Measurements from ENCODE around the gene NR2C1. TPM values are rescaled to one million over a fixed set of nuclear protein-coding genes. Genes with fewer than 3 reads are reported as not detected.
"Not testable (repeated sequence)": the region's sequence is repeated elsewhere in the genome, so short reads cannot be mapped to it uniquely, and the experiment has no call there.

The NR2C1 gene
- total RNA-seq, 2 donors from 2014 or later = 26.4 to 34.6 TPM

DNA sequence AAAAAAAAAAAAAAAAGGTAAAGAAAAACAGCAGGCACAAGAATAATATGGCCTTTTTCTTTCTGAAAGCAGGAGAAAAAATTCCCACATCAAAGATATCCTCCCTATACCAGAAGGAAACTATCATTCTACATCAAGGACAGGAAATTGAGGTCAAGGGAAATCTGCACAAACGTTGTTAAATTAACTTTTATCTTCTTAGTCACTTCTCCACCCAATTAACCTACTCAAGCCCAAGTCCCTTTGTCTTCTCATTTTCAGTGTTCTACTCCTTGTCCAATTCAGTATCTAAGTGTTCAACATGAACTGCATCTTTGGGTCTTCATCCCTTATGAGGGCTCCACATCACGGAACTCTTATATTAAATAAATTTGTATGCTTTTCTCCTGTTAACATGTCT lies 85.6 kb downstream of the NR2C1 start:
- DNase-seq (ENCODE audit: low spot score) = no peak
- Histone ChIP-seq H3K27ac (no peak overlapping the region), H3K36me3 (peaks cover 22% of the 10 kb centered on the region), H3K27me3 (no peaks in the 10 kb centered on the region), H3K9me3 (no peaks in the 10 kb centered on the region), H3K4me1 (peaks cover 0 to 7% of the 10 kb centered on the region in 2 donors), H3K4me3 (no peak overlapping the region)
- TF ChIP-seq, protein P1, sequence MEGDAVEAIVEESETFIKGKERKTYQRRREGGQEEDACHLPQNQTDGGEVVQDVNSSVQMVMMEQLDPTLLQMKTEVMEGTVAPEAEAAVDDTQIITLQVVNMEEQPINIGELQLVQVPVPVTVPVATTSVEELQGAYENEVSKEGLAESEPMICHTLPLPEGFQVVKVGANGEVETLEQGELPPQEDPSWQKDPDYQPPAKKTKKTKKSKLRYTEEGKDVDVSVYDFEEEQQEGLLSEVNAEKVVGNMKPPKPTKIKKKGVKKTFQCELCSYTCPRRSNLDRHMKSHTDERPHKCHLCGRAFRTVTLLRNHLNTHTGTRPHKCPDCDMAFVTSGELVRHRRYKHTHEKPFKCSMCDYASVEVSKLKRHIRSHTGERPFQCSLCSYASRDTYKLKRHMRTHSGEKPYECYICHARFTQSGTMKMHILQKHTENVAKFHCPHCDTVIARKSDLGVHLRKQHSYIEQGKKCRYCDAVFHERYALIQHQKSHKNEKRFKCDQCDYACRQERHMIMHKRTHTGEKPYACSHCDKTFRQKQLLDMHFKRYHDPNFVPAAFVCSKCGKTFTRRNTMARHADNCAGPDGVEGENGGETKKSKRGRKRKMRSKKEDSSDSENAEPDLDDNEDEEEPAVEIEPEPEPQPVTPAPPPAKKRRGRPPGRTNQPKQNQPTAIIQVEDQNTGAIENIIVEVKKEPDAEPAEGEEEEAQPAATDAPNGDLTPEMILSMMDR (IDR thresholded peaks at IDR 0.05) = no peak

DNA sequence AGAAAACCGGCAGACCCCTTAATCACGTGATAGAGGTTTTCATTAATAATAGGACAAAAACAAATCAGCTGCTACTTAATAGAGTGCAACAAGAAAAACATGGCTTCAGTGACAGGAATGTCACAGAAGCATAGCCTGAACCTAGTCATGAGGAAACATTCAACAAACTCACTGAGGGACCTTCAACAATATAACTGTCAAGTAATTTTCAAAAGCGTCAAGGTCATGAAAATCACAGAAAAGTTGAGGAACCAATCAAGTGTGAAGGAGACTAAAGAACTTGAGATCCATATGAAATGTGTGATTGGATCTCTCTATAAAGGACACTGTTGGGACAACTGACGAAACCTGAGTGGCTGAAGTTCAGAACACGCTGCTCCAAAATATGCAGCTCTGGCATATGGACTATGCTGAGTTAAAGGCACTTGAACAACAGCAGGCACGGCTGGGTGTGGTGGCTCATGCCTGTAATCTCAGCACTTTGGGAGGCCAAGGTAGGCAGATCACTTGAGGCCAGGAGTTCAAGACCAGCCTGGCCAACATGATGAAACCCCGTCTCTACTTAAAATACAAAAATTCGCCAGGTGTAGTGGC lies 86.2 kb downstream of the NR2C1 start:
- H3K9me3 ChIP-seq = no peaks in the 10 kb centered on the region
- no peak overlapping the region for H3K4me3 ChIP-seq
- no peak overlapping the region for H3K27ac ChIP-seq
- peaks cover 22% of the 10 kb centered on the region for H3K36me3 ChIP-seq
- no peak for DNase-seq (ENCODE audit: low spot score)
- no peaks in the 10 kb centered on the region for H3K27me3 ChIP-seq
- H3K4me1 ChIP-seq = peaks cover 0 to 13% of the 10 kb centered on the region in 2 donors
- TF ChIP-seq, protein P1 (IDR thresholded peaks at IDR 0.05) = no peak

DNA sequence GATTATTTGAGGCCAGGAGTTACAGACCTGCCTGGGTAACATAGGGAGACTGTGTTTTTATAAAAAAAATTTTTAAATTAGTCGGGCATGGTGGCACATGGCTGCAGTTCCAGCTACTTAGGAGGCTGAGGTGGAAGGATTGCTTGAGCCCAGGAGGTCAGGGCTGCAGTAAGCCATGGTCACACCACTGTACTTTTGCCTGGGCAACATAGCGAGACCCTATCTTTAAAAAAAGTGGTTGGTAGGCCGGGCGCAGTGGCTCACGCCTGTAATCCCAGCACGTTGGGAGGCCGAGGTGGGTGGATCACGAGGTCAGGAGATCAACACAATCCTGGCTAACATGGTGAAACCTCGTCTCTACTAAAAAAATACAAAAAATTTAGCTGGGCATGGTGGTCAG lies 88.3 kb downstream of the NR2C1 start:
- DNase-seq (ENCODE audit: low spot score) = not testable (repeated sequence)

DNA sequence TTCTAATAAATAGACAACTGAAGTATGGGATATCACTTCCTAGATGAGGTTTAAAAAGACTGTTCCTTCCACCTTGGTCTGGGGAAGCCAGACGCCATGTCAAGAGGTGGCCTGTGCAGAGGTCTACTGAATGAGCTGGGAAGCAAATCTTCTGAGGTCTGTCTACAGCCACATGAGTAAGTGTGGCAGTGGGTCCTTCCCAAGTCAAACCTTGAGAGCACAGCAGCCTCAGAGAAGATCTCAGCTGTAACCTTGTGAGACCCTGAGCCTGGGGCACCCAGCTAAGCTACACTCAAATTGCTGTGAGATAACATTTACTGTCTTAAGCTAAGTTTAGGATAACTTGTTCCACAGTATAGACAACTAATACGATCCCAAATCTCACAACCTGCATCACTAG lies 90.1 kb downstream of the NR2C1 start:
- TF ChIP-seq, protein P1 (IDR thresholded peaks at IDR 0.05) = no peak
- no peaks in the 10 kb centered on the region for H3K27me3 ChIP-seq
- DNase-seq (ENCODE audit: low spot score) = no peak
- no peak overlapping the region for H3K27ac ChIP-seq
- H3K36me3 ChIP-seq = peaks cover 8% of the 10 kb centered on the region
- H3K9me3 ChIP-seq = no peaks in the 10 kb centered on the region
- no peak overlapping the region for H3K4me3 ChIP-seq
- H3K4me1 ChIP-seq = peaks cover 0 to 17% of the 10 kb centered on the region in 2 donors

More for the DNA sequence above, 88.3 kb downstream of the NR2C1 start:
- Histone ChIP-seq H3K4me1 (peaks cover 0 to 17% of the 10 kb centered on the region in 2 donors), H3K36me3 (peaks cover 10% of the 10 kb centered on the region)
- H3K4me3 ChIP-seq, H3K27me3 ChIP-seq, H3K9me3 ChIP-seq, H3K27ac ChIP-seq: not testable (repeated sequence)

DNA sequence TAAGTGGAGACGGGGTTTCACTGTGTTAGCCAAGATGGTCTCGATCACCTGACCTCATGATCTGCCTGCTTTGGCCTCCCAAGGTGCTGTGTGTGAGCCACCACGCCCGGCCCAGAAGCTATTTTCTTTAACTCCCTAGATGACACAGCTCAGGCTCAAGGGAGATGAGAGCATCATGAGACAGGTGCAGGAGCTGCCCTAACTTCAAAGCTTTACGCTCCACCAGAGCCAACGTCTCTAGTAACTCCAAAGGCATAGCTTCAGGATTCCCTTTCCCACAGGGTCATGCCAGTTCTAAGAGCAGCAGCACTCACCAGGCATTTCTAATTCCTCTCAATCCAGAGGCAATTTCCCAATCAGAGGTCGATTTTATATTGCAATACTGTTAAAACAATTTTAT lies 91.0 kb downstream of the NR2C1 start:
- Histone ChIP-seq H3K9me3 (no peaks in the 10 kb centered on the region), H3K4me3 (no peak overlapping the region), H3K4me1 (peaks cover 0 to 21% of the 10 kb centered on the region in 2 donors), H3K27me3 (no peaks in the 10 kb centered on the region), H3K27ac (no peak overlapping the region), H3K36me3 (peaks cover 5% of the 10 kb centered on the region)
- TF ChIP-seq, protein P1 (IDR thresholded peaks at IDR 0.05) = no peak
- DNase-seq (ENCODE audit: low spot score) = no peak

DNA sequence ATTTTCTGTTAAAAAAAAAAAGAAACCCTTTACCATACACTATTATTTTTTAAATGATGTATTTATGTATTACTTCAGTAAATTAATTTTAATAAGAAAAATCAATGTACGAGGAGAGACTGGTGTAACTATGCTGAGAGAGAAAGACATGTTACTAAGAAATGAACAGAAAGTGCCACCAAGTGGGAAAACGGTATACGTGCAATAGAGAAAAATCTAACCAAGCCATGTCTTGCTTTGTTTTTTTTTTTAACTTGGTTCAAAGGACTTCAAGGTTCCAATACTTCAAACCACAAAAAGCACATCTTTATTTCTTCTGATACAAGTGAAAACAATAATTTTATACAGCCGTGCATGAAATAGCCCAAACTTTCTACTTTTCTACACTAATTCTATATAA lies 92.8 kb downstream of the NR2C1 start:
- Histone ChIP-seq H3K27ac (peak overlapping the region in 1 of 2 donors; percentile 10), H3K4me1 (peaks cover 0 to 21% of the 10 kb centered on the region in 2 donors), H3K4me3 (no peak overlapping the region), H3K9me3 (no peaks in the 10 kb centered on the region), H3K27me3 (no peaks in the 10 kb centered on the region), H3K36me3 (no peaks in the 10 kb centered on the region)
- TF ChIP-seq, protein P1 (IDR thresholded peaks at IDR 0.05) = peak in 1 of 2 donors; percentile 52
- DNase-seq (ENCODE audit: low spot score) = no peak
